GM12801 (cell line): Measurements from ENCODE around the gene ITPR2.

ENCODE experiments used
- TF ChIP-seq, protein P1 (sequence below): IDR thresholded peaks from one replicate; pipeline ENCODE4 v1.5.1; 2011; ENCODE audit warnings: control low read depth; ENCODE audit not compliant: insufficient read length; ENCODE audit errors: extremely low read depth

The ITPR2 gene

DNA sequence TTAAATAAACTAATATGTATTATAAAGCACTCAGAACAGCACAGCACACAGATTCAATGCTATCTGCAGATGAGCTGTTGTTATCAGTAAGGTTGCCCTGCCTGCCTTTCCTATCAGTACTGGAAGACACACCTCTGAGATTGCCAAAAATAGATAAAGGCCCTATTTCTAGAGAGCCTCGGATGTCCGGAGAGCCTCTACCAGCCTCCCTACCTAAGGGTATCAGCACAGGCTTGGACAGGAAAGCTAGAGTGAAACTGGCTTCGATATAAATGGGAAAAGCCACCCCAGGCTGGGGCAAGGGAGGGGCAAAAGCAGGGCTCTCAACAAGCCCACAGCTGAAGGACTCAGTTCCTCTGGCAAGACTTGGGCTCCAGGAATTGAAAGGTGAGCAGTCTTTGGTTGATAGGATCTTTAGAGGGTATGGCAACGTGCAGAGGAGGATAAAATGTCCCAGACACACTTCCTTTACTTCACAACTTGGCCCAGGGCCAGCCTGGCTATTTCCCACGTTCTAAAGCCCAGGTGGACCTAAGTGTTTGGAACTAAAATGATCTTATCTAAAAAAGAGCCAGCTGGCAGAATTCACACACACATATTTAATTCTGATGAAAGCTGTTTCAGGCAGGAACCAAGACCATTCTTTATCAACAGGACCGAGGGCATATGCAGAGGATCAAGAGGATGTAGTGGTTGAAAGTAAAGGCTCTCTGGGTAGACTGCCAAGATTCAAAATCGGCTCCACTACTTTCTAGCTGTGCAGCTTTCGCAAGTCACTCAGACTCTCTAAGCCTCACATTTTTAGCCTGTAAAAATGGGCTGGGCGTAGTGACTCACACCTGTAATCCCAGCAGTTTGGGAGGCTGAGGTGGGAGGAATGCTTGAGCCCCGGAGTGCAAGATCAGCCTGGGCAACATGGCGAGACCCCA, 37.8 kb upstream of the ITPR2 start:
- TF ChIP-seq, protein P1, sequence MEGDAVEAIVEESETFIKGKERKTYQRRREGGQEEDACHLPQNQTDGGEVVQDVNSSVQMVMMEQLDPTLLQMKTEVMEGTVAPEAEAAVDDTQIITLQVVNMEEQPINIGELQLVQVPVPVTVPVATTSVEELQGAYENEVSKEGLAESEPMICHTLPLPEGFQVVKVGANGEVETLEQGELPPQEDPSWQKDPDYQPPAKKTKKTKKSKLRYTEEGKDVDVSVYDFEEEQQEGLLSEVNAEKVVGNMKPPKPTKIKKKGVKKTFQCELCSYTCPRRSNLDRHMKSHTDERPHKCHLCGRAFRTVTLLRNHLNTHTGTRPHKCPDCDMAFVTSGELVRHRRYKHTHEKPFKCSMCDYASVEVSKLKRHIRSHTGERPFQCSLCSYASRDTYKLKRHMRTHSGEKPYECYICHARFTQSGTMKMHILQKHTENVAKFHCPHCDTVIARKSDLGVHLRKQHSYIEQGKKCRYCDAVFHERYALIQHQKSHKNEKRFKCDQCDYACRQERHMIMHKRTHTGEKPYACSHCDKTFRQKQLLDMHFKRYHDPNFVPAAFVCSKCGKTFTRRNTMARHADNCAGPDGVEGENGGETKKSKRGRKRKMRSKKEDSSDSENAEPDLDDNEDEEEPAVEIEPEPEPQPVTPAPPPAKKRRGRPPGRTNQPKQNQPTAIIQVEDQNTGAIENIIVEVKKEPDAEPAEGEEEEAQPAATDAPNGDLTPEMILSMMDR: no peak

DNA sequence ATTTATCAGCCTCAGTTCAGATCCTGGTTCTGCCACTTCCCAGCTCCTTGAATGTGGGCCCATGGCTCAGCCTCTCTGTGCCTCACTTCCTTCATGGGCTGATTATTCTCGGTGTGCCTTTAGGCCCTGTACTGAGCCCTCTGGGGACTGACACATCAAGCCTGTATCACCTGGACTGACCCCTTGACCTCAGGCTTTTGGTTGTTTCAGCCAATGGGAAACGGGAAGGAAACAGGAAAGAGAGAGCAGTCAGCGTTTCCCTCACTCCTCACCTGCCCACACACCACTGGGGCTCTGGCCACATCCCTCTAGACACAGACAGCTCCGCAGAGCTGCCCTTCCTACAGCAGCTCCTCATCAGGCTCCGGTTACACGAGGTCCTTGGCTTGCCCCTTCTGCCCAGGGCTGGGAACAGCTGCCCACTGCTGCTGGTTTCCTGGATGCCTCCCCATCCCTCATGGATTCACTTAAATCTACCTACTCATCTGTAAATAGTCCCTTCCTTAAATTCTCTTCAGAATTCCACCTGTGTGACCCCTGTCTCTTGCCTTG, 37.0 kb upstream of the ITPR2 start:
- TF ChIP-seq, protein P1: no peak

DNA sequence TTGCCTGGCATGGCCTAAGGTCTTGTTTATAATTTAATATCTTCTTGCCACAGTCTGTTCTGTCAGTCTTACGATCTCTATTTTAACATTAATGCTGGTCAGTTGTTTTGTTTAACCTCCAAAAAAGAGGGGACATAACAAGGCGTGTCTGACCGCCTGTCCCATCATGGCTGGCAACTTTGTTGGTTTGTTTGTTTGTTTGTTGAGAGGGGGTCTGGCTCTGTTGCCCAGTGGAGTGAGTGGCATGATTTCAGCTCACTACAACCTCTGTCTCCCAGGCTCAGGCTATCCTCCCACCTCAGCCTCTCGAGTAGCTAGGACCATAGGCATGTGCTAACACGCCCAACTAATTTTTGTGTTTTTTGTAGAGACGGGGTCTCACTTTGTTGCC, 36.1 kb upstream of the ITPR2 start:
- TF ChIP-seq, protein P1: no peak

- TF ChIP-seq, protein P1: no peak
These were observed 35.6 kb upstream of the ITPR2 start for GRCh38 chr12:26868447-26869103.

GRCh38 chr12:26867080-26867479, 34.1 kb upstream of the ITPR2 start:
- TF ChIP-seq, protein P1: no peak

DNA sequence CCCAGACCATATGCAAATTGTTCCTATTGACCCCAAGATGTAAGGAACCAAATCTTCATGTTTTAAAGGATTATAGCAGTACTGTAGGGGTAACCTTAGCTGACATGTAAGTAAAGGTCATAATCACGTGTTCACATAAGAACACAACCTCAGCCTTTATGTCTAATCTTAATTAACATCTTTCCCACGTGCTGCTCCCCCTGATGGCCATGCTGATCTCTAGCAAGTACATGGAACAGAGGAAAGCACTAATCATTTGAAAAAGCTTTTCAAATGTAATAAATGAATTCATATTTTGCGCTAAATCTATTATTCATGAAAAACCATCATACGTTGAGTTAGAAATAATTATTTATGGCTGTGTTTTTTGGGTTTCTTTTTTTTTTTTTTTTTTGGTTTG, 30.5 kb upstream of the ITPR2 start:
- TF ChIP-seq, protein P1: no peak

DNA sequence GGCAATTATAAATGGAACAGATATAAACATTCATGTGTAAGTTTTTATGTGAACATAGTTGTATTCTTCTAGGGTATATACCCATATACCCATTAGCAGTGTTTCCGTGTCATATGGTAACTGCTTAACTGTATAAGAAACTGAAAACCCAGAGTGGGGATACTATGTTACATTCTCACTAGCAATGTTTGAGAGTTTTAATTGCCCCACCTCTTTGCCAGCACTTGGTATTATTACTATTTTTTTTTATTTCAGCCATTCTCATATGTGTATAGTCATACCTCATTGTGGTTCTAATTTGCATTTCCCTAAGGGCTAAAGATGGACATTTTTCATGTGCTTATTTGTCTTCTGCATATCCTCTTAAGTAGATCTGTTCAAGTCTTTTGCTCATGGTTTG, 28.7 kb upstream of the ITPR2 start:
- TF ChIP-seq, protein P1: no peak
